Neural progenitor cell (in vitro differentiated cells): ENCODE data around the gene GRID1. TPM values are rescaled to one million over a fixed set of nuclear protein-coding genes. Genes with fewer than 3 reads are reported as not detected.
A peak's percentile ranks its signal among the peaks of the same experiment; 100 is the strongest.

Source experiments
- DNase-seq: peaks from one replicate; pipeline ENCODE4 v3.0.0-alpha.2; 2016; ENCODE audit warnings: low spot score
- H2AFZ ChIP-seq: fragments of 200-600 bp; sonication (generic); replicated peaks from 2 replicates; pipeline ENCODE4 v1.6.1; 2016; ENCODE audit warnings: antibody characterized with exemption
- H3F3A ChIP-seq: fragments of 200-600 bp; sonication (generic); 2 replicates; pipeline ENCODE4 v1.6.1; 2016; ENCODE audit warnings: antibody characterized with exemption, low read depth
- H3K27ac ChIP-seq: fragments of 200-600 bp; sonication (generic); 2 replicates; pipeline ENCODE4 v1.5.1; 2016; ENCODE audit warnings: mild to moderate bottlenecking
- H3K27me3 ChIP-seq: fragments of 200-600 bp; sonication (generic); 2 replicates; pipeline ENCODE4 v1.6.1; 2016; ENCODE audit warnings: mild to moderate bottlenecking, moderate library complexity
- H3K36me3 ChIP-seq: fragments of 200-600 bp; sonication (generic); 2 replicates; pipeline ENCODE4 v1.5.1; 2016
- H3K4me1 ChIP-seq: fragments of 200-600 bp; sonication (generic); 2 replicates; pipeline ENCODE4 v1.6.1; 2016; ENCODE audit warnings: mixed run types
- H3K4me2 ChIP-seq: fragments of 200-600 bp; sonication (generic); 2 replicates; pipeline ENCODE4 v1.6.1; 2016
- H3K4me3 ChIP-seq: fragments of 200-600 bp; sonication (generic); 2 replicates; pipeline ENCODE4 v1.5.1; 2016
- H3K79me2 ChIP-seq: fragments of 200-600 bp; sonication (generic); 2 replicates; pipeline ENCODE4 v1.6.1; 2016; ENCODE audit warnings: low read depth
- H3K9ac ChIP-seq: fragments of 200-600 bp; sonication (generic); 2 replicates; pipeline ENCODE4 v1.6.1; 2016
- H3K9me3 ChIP-seq: fragments of 200-600 bp; sonication (generic); 2 replicates; pipeline ENCODE4 v1.5.1; 2016; ENCODE audit warnings: low read depth
- H4K20me1 ChIP-seq: fragments of 200-600 bp; sonication (generic); 2 replicates; pipeline ENCODE4 v1.6.1; 2016; ENCODE audit warnings: low read depth
- H3K27ac Mint-ChIP-seq: 3 replicates; pipeline ENCODE4 v1.8.0; 2021; ENCODE audit warnings: mixed read lengths
- H3K27me3 Mint-ChIP-seq: 2 replicates; pipeline ENCODE4 v1.8.0; 2022; ENCODE audit warnings: low read depth, mild to moderate bottlenecking, inconsistent platforms, moderate library complexity, mixed read lengths; ENCODE audit not compliant: insufficient read depth
- H3K36me3 Mint-ChIP-seq: 3 replicates; pipeline ENCODE4 v1.8.0; 2021; ENCODE audit warnings: mixed read lengths
- H3K4me1 Mint-ChIP-seq: 3 replicates; pipeline ENCODE4 v1.8.0; 2021; ENCODE audit warnings: mixed read lengths
- H3K4me3 Mint-ChIP-seq: 3 replicates; pipeline ENCODE4 v1.8.0; 2021; ENCODE audit warnings: mild to moderate bottlenecking, moderate library complexity, mixed read lengths
- H3K9me3 Mint-ChIP-seq: 3 replicates; pipeline ENCODE4 v1.8.0; 2020; ENCODE audit warnings: mixed read lengths
- CTCF ChIP-seq: fragments of 200-600 bp; sonication (generic); IDR thresholded peaks from 2 replicates; pipeline ENCODE4 v1.5.1; 2017; ENCODE audit warnings: antibody characterized with exemption, mild to moderate bottlenecking
- EZH2 ChIP-seq: fragments of 200-600 bp; sonication (generic); IDR thresholded peaks from 2 replicates; pipeline ENCODE4 v1.6.1; 2017; ENCODE audit warnings: antibody characterized with exemption, mild to moderate bottlenecking, moderate library complexity
- EZH2phosphoT487 ChIP-seq: fragments of 200-600 bp; sonication (generic); IDR thresholded peaks from 2 replicates; pipeline ENCODE4 v1.6.1; 2017; ENCODE audit warnings: antibody characterized with exemption
- total RNA-seq: library from RNA; depleted of rRNA; stranded (reverse); fragments of >200 nt; gene quantifications from 2 replicates; pipeline ENCODE4 v1.2.3, GENCODE V29; 2015; ENCODE audit warnings: low replicate concordance

The GRID1 gene
- total RNA-seq, 1 donor from 2014 or later = not detected

- no peaks in the 10 kb centered on the region for H3K9me3 ChIP-seq
- H3K4me1 ChIP-seq = peaks cover 7% of the 10 kb centered on the region
- Mint-ChIP-seq H3K36me3 (no peaks in the 10 kb centered on the region), H3K27me3 (peaks cover 5% of the 10 kb centered on the region), H3K9me3 (peaks cover 10% of the 10 kb centered on the region), H3K4me1 (peaks cover 11% of the 10 kb centered on the region), H3K27ac (no peak overlapping the region), H3K4me3 (no peak overlapping the region)
- H4K20me1 ChIP-seq = no peaks in the 10 kb centered on the region
- no peaks in the 10 kb centered on the region for H3K27me3 ChIP-seq
- H3K36me3 ChIP-seq = no peaks in the 10 kb centered on the region
- DNase-seq = no peak
- no peaks in the 10 kb centered on the region for H3K79me2 ChIP-seq
- no peak overlapping the region for H3K27ac ChIP-seq
- TF ChIP-seq EZH2phosphoT487 (no peak), EZH2 (no peak), CTCF (no peak)
- H3K9ac ChIP-seq = no peak overlapping the region
- H2AFZ ChIP-seq = no peak overlapping the region
- H3F3A ChIP-seq = no peaks in the 10 kb centered on the region
- H3K4me3 ChIP-seq = no peak overlapping the region
- no peak overlapping the region for H3K4me2 ChIP-seq
Observed at GRCh38 chr10:85767891-85768290, 598.7 kb downstream of the GRID1 start.

GRCh38 chr10:85764108-85764507 lies 602.5 kb downstream of the GRID1 start:
- H3K27ac Mint-ChIP-seq = peak overlapping the region; percentile 50
- Histone ChIP-seq H3K9ac (no peak overlapping the region), H4K20me1 (no peaks in the 10 kb centered on the region), H3K79me2 (no peaks in the 10 kb centered on the region), H3K36me3 (no peaks in the 10 kb centered on the region), H3K9me3 (no peaks in the 10 kb centered on the region), H2AFZ (no peak overlapping the region), H3K4me2 (no peak overlapping the region), H3K4me1 (peaks cover 7% of the 10 kb centered on the region), H3F3A (no peaks in the 10 kb centered on the region), H3K27me3 (no peaks in the 10 kb centered on the region), H3K4me3 (no peak overlapping the region), H3K27ac (no peak overlapping the region)
- H3K27me3 Mint-ChIP-seq = peaks cover 2% of the 10 kb centered on the region
- peak; percentile 7 for DNase-seq
- peaks cover 7% of the 10 kb centered on the region for H3K9me3 Mint-ChIP-seq
- no peak overlapping the region for H3K4me3 Mint-ChIP-seq
- no peaks in the 10 kb centered on the region for H3K36me3 Mint-ChIP-seq
- no peak for TF ChIP-seq EZH2phosphoT487
- H3K4me1 Mint-ChIP-seq = peaks cover 11% of the 10 kb centered on the region

- H3K27me3 ChIP-seq = no peaks in the 10 kb centered on the region
- Mint-ChIP-seq H3K36me3 (no peaks in the 10 kb centered on the region), H3K27me3 (peaks cover 2% of the 10 kb centered on the region), H3K4me3 (no peak overlapping the region), H3K4me1 (peaks cover 11% of the 10 kb centered on the region), H3K27ac (no peak overlapping the region), H3K9me3 (no peaks in the 10 kb centered on the region)
- H2AFZ ChIP-seq = no peak overlapping the region
- H3K4me1 ChIP-seq = peaks cover 7% of the 10 kb centered on the region
- no peaks in the 10 kb centered on the region for H3F3A ChIP-seq
- no peaks in the 10 kb centered on the region for H3K9me3 ChIP-seq
- no peak overlapping the region for H3K4me3 ChIP-seq
- no peak overlapping the region for H3K27ac ChIP-seq
- DNase-seq = no peak
- no peak overlapping the region for H3K4me2 ChIP-seq
- no peaks in the 10 kb centered on the region for H3K36me3 ChIP-seq
- H3K79me2 ChIP-seq = no peaks in the 10 kb centered on the region
- TF ChIP-seq EZH2 (no peak), CTCF (no peak), EZH2phosphoT487 (no peak)
- no peaks in the 10 kb centered on the region for H4K20me1 ChIP-seq
- H3K9ac ChIP-seq = no peak overlapping the region
Observed at GRCh38 chr10:85761906-85762445, 604.6 kb downstream of the GRID1 start.

- no peak overlapping the region for H3K9ac ChIP-seq
- no peak overlapping the region for H3K4me2 ChIP-seq
- no peak overlapping the region for H2AFZ ChIP-seq
- no peak overlapping the region for H3K4me3 Mint-ChIP-seq
- no peaks in the 10 kb centered on the region for H3K4me1 ChIP-seq
- H3K4me1 Mint-ChIP-seq = no peaks in the 10 kb centered on the region
- H3K9me3 Mint-ChIP-seq = no peaks in the 10 kb centered on the region
- H3K9me3 ChIP-seq = no peaks in the 10 kb centered on the region
- no peak overlapping the region for H3K27ac ChIP-seq
- H3K27ac Mint-ChIP-seq = no peak overlapping the region
- no peaks in the 10 kb centered on the region for H3K27me3 ChIP-seq
- no peaks in the 10 kb centered on the region for H3K79me2 ChIP-seq
- H3K4me3 ChIP-seq = no peak overlapping the region
- no peaks in the 10 kb centered on the region for H4K20me1 ChIP-seq
- no peak for DNase-seq
- no peak for TF ChIP-seq CTCF
- no peak for TF ChIP-seq EZH2
- TF ChIP-seq EZH2phosphoT487 = no peak
- H3K36me3 Mint-ChIP-seq = no peaks in the 10 kb centered on the region
- H3K36me3 ChIP-seq = no peaks in the 10 kb centered on the region
- H3F3A ChIP-seq = no peaks in the 10 kb centered on the region
- H3K27me3 Mint-ChIP-seq = no peaks in the 10 kb centered on the region
Observed at GRCh38 chr10:85741626-85742300, 624.8 kb downstream of the GRID1 start.
